Measurements from ENCODE around the gene NIBAN1. TPM values are rescaled to one million over a fixed set of nuclear protein-coding genes. Genes with fewer than 3 reads are reported as not detected.
A peak's percentile ranks its signal among the peaks of the same experiment; 100 is the strongest.

Gene NIBAN1
- total and polyA plus RNA-seq, 8 donors, result 7.5 to 302 (median 39.4) TPM

- H3K4me3 ChIP-seq, result no peak overlapping the region
- H3K4me1 ChIP-seq, result peaks cover 8 to 41% (median 27%) of the 10 kb centered on the region in 4 donors
- WGBS, 5 donors, result 93 to 97% (median 97%) methylated on average over 3 of the region's 3 CpGs
- H3K27ac ChIP-seq, result peak overlapping the region in 2 of 5 donors; percentile 8 to 31
- DNase-seq, result no peak
- no peaks in the 10 kb centered on the region for H3K9me3 ChIP-seq
- no peak for TF ChIP-seq CTCF (IDR thresholded peaks at IDR 0.05)
- no peak for TF ChIP-seq POLR2A (IDR thresholded peaks at IDR 0.05)
- no peak for TF ChIP-seq EP300 (IDR thresholded peaks at IDR 0.05)
- no peak for TF ChIP-seq POLR2AphosphoS5 (IDR thresholded peaks at IDR 0.05)
- no peaks in the 10 kb centered on the region for H3K36me3 ChIP-seq
- intact Hi-C loops (cut with DNase I; ENCODE audit: low total_unique reads), result no loop called here
- no peaks in the 10 kb centered on the region for H3K27me3 ChIP-seq
These were observed 22.5 kb downstream of the NIBAN1 start for GRCh38 chr1:184951788-184952187.

GRCh38 chr1:184950906-184951305 is 23.4 kb downstream of the NIBAN1 start:
- Histone ChIP-seq H3K27me3 (no peaks in the 10 kb centered on the region), H3K4me3 (no peak overlapping the region), H3K27ac (no peak overlapping the region), H3K36me3 (no peaks in the 10 kb centered on the region), H3K4me1 (peaks cover 8 to 45% (median 31%) of the 10 kb centered on the region in 4 donors), H3K9me3 (no peaks in the 10 kb centered on the region)
- no peak for DNase-seq
- no peak for TF ChIP-seq POLR2A (IDR thresholded peaks at IDR 0.05)
- TF ChIP-seq EP300 (IDR thresholded peaks at IDR 0.05), result no peak
- no peak for TF ChIP-seq CTCF (IDR thresholded peaks at IDR 0.05)
- TF ChIP-seq POLR2AphosphoS5 (IDR thresholded peaks at IDR 0.05), result no peak
- WGBS, 5 donors, result 81 to 90% (median 84%) methylated on average over 2 of the region's 2 CpGs
- intact Hi-C loops (cut with DNase I; ENCODE audit: low total_unique reads), result no loop called here

- H3K9me3 ChIP-seq, result no peaks in the 10 kb centered on the region
- no peak overlapping the region for H3K27ac ChIP-seq
- no peaks in the 10 kb centered on the region for H3K36me3 ChIP-seq
- no peak for DNase-seq
- 78 to 91% (median 86%) methylated on average over 3 of the region's 3 CpGs for WGBS, 5 donors
- H3K4me1 ChIP-seq, result peaks cover 8 to 50% (median 33%) of the 10 kb centered on the region in 4 donors
- no peaks in the 10 kb centered on the region for H3K27me3 ChIP-seq
- no peak overlapping the region for H3K4me3 ChIP-seq
- TF ChIP-seq POLR2A (IDR thresholded peaks at IDR 0.05), result no peak
- TF ChIP-seq CTCF (IDR thresholded peaks at IDR 0.05), result no peak
- TF ChIP-seq POLR2AphosphoS5 (IDR thresholded peaks at IDR 0.05), result no peak
- no peak for TF ChIP-seq EP300 (IDR thresholded peaks at IDR 0.05)
- intact Hi-C loops (cut with DNase I; ENCODE audit: low total_unique reads), result no loop called here
These were observed 24.1 kb downstream of the NIBAN1 start for GRCh38 chr1:184950227-184950626.

GRCh38 chr1:184947497-184948256 is 26.6 kb downstream of the NIBAN1 start:
- peak overlapping the region in 3 of 5 donors; percentile 15 to 71 (median 64) for H3K27ac ChIP-seq
- H3K36me3 ChIP-seq, result peaks cover 0 to 5% (median 0%) of the 10 kb centered on the region in 4 donors
- no peak for TF ChIP-seq POLR2AphosphoS5 (IDR thresholded peaks at IDR 0.05)
- no peak for TF ChIP-seq EP300 (IDR thresholded peaks at IDR 0.05)
- no peak for TF ChIP-seq POLR2A (IDR thresholded peaks at IDR 0.05)
- TF ChIP-seq CTCF (IDR thresholded peaks at IDR 0.05), result no peak
- peaks cover 0 to 43% (median 19%) of the 10 kb centered on the region in 4 donors for H3K4me1 ChIP-seq
- intact Hi-C loops (cut with DNase I; ENCODE audit: low total_unique reads), result no loop called here
- no peak for DNase-seq
- WGBS, 5 donors, result 17 to 47% (median 24%) methylated on average over 1 of the region's 1 CpG
- H3K9me3 ChIP-seq, result no peaks in the 10 kb centered on the region
- H3K27me3 ChIP-seq, result no peaks in the 10 kb centered on the region
- H3K4me3 ChIP-seq, result no peak overlapping the region
